HL-60/S4 (cell line): ENCODE results near the gene DDIT4.
"Not testable (repeated sequence)": the region's sequence is repeated elsewhere in the genome, so short reads cannot be mapped to it uniquely, and the experiment has no call there.

Experiments
- in situ Hi-C: fragments of 300-500 bp; cut with MboI; formaldehyde crosslinking; loops from 2 replicates; pipeline ENCODE4 v1.14.3; 2022; ENCODE audit warnings: low sequenced_read_pairs

Gene DDIT4

GRCh38 chr10:72265990-72266865, 7.5 kb upstream of the DDIT4 start:
- in situ Hi-C loops = no loop called here

- in situ Hi-C loops = no loop called here
Observed at GRCh38 chr10:72267381-72267780, 6.3 kb upstream of the DDIT4 start.

DNA sequence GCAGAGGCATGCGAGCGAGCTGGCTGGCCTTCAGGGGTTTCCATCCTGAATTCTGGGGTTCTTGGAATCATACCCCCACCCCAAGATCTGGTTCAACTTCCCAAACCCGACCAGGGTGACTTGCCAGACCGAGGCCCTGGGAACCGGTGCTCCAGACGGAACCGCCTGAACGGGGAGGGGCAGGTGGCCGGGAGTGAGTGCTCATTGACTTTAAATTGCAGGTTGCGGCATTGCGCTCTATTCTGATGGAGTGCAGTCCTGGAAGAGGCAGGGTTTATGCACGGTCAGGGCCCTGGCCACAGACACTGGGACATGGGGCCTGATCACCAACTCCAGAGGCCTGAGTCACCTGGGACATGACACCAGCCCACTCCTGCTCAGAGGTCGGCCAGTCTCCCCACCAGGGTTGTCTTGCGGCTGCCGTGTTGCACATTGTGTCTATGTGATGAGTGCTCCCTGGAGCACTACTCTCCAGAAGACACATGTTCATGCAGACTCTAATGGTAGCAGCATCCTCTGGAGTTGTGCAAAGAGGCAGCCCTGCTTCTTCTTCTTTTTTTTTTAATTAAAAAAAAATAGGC, 5.8 kb upstream of the DDIT4 start:
- in situ Hi-C loops = no loop called here

GRCh38 chr10:72268475-72269200, 5.1 kb upstream of the DDIT4 start:
- in situ Hi-C loops = not testable (repeated sequence)

- in situ Hi-C loops = no loop called here
Observed at GRCh38 chr10:72270607-72271281, 3.0 kb upstream of the DDIT4 start.

- in situ Hi-C loops = no loop called here
Observed at GRCh38 chr10:72272689-72273409, 875 bp upstream of the DDIT4 start.

DNA sequence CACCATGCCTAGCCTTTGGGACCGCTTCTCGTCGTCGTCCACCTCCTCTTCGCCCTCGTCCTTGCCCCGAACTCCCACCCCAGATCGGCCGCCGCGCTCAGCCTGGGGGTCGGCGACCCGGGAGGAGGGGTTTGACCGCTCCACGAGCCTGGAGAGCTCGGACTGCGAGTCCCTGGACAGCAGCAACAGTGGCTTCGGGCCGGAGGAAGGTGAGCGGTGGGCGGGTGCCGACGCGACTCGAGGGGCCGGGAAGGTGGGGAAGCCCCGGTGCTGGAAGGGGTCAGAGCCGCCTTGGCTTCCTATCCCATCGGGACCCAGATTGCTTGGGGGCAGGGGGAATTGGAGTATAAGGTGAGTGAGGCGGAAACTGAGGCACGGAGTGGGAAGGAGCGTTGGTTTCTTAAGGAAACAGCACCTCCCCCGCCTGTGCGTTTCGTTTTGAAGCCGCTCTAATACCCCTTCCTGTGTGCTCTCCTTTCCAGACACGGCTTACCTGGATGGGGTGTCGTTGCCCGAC, 547 bp downstream of the DDIT4 start:
- in situ Hi-C loops = no loop called here

DNA sequence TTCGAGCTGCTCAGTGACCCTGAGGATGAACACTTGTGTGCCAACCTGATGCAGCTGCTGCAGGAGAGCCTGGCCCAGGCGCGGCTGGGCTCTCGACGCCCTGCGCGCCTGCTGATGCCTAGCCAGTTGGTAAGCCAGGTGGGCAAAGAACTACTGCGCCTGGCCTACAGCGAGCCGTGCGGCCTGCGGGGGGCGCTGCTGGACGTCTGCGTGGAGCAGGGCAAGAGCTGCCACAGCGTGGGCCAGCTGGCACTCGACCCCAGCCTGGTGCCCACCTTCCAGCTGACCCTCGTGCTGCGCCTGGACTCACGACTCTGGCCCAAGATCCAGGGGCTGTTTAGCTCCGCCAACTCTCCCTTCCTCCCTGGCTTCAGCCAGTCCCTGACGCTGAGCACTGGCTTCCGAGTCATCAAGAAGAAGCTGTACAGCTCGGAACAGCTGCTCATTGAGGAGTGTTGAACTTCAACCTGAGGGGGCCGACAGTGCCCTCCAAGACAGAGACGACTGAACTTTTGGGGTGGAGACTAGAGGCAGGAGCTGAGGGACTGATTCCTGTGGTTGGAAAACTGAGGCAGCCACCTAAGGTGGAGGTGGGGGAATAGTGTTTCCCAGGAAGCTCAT, 1.1 kb downstream of the DDIT4 start:
- in situ Hi-C loops = loop anchor here (5.0 kb wide), 1 partner anchor 52 kb away; no protein-coding TSS in a partner anchor

DNA sequence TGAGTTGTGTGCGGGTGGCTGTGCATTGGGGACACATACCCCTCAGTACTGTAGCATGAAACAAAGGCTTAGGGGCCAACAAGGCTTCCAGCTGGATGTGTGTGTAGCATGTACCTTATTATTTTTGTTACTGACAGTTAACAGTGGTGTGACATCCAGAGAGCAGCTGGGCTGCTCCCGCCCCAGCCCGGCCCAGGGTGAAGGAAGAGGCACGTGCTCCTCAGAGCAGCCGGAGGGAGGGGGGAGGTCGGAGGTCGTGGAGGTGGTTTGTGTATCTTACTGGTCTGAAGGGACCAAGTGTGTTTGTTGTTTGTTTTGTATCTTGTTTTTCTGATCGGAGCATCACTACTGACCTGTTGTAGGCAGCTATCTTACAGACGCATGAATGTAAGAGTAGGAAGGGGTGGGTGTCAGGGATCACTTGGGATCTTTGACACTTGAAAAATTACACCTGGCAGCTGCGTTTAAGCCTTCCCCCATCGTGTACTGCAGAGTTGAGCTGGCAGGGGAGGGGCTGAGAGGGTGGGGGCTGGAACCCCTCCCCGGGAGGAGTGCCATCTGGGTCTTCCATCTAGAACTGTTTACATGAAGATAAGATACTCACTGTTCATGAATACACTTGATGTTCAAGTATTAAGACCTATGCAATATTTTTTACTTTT, 1.8 kb downstream of the DDIT4 start:
- in situ Hi-C loops = loop anchor here (5.0 kb wide), 1 partner anchor 52 kb away; no protein-coding TSS in a partner anchor

- in situ Hi-C loops = loop anchor here (5.0 kb wide), 1 partner anchor 51 kb away; no protein-coding TSS in a partner anchor
Observed at GRCh38 chr10:72276013-72276387, 2.3 kb downstream of the DDIT4 start.

DNA sequence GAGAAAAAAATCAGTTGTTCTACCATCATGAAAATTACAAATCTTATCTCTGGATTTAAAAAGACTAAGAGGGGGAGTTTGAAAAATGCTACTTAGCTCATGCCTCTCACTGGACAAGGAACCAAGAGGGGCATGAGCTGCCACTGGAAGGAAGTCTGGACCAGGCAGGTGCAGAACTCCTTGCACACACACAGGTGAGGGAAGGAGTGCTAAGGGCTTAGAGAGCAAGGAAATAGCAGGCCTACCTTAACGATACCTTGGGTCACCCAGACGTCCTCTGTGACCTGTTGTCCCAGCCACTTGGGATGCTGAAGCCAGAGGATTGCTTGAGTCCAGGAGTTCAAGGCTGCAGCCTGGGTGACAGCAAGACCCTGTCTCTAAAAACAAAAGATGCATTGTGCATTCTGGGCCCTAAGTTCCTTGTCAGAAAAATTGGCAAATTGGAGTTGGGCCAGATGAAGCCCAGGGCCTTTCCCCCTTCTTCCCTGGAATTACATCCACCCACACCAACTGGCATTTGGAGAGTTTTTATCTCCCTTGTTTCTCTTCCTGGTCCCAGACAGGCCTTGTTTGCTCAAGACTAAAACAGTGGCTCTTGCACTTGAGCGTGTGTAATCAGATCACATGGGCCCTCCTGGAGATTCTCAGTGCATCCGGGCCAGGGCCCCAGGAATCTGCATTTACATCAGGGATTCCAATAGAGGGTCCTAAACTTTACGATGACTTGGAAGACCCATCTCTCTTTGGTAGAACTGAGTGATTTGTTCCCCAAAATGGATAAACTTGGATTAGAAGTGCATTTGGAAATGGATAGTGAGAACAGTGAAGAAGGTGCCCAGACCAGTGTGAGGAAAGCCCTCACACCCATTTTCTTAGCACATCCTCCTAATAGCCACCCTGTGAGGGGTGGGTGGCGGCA, 3.0 kb downstream of the DDIT4 start:
- in situ Hi-C loops = loop anchor here (5.0 kb wide), 1 partner anchor 51 kb away; no protein-coding TSS in a partner anchor

GRCh38 chr10:72277340-72277995, 3.7 kb downstream of the DDIT4 start:
- in situ Hi-C loops = loop anchor here (5.0 kb wide), 1 partner anchor 50 kb away; no protein-coding TSS in a partner anchor

GRCh38 chr10:72277996-72278667, 4.4 kb downstream of the DDIT4 start:
- in situ Hi-C loops = loop anchor here (5.0 kb wide), 1 partner anchor 49 kb away; no protein-coding TSS in a partner anchor

DNA sequence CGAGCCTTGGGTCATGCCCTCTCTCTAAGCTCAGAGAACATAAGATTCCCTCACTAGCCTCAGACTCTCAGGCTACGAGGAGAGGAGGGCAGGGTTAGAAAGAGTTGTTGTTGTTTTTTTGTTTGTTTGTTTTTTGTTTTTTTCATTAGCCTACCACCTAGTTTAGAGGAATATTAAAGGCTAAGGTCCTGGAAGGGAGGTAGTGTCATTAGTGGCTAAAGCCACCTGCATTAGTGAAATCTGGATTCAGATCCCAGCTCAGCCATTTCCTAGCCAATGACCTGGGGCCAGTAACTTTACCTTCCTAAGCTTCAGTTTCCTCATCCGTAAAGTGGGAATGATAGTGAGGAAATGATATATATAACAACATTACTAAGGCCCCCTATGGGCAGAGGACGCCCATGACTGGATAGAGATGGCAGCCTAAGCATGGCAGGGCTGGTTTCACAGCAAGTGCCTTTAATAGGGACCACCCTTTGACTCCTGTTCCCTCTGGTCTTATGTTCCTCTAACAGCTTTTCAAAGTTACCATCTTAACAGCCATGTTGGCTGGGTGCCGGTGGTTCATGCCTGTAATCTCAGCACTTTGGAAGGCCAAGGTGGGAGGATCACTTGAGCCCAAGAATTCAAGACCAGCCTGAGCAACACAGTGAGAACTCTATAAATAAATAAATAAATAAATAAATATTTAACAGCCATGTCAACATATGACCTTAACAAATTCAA, 5.1 kb downstream of the DDIT4 start:
- in situ Hi-C loops = loop anchor here (5.0 kb wide), 1 partner anchor 48 kb away; no protein-coding TSS in a partner anchor

DNA sequence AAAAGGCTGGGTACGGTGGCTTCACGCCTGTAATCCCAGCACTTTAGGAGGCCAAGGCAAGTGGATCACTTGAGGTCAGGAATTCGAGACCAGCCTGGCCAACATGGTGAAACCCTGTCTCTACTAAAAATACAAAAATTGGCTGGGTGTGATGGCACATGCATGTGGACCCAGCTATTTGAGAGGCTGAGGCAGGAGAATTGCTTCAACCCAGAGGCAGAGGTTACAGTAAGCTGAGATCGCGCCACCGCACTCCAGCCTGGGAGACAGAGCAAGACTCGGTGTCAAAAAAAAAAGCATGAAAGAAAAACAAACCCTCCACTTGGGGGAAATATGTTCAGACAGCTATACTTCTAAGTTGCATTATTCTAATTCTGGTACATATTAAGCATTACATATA, 5.9 kb downstream of the DDIT4 start:
- in situ Hi-C loops = loop anchor here (5.0 kb wide), 1 partner anchor 48 kb away; no protein-coding TSS in a partner anchor

DNA sequence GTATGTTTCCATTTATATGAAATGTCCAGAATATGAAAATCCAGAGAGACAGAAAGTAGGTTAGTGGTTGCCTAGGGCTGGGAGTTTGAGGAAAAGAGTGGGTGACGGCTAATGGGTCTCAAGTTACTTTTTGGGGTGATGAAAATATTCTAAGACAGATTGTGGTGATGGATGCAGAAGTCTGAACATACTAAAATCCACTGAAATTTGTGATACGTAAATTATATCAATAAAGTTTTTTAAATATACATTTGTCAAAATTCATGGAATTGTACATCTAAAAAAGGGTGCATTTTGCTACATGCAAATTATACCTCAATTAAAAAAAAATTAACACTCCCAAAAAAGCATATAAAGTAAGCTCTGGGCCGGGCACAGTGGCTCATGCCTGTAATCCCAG, 9.4 kb downstream of the DDIT4 start:
- in situ Hi-C loops = no loop called here
